MM.1S (cell line): ENCODE measurements around the gene SOX13.

Experiments
- DNase-seq: peaks from one replicate; pipeline ENCODE4 v3.0.0-alpha.2; 2015
- H2AFZ ChIP-seq: fragments of 300-600 bp; sonication (generic); 2 replicates; pipeline ENCODE4 v1.6.0; 2016; ENCODE audit warnings: antibody characterized with exemption, low read length
- H3F3A ChIP-seq: fragments of 300-600 bp; sonication (generic); 2 replicates; pipeline ENCODE4 v1.6.1; 2016; ENCODE audit warnings: mild to moderate bottlenecking, antibody characterized with exemption, low read length, moderate library complexity, mixed read lengths; ENCODE audit not compliant: insufficient read depth
- H3K27ac ChIP-seq: fragments of 300-600 bp; sonication (generic); 2 replicates; pipeline ENCODE4 v1.5.1; 2016; ENCODE audit warnings: mild to moderate bottlenecking, low read length
- H3K27me3 ChIP-seq: fragments of 300-600 bp; sonication (generic); replicated peaks from 2 replicates; pipeline ENCODE4 v1.6.0; 2016; ENCODE audit warnings: low read length; ENCODE audit not compliant: insufficient read depth
- H3K36me3 ChIP-seq: fragments of 300-600 bp; sonication (generic); replicated peaks from 2 replicates; pipeline ENCODE4 v1.6.1; 2016; ENCODE audit warnings: mild to moderate bottlenecking, low read length, mixed read lengths; ENCODE audit not compliant: insufficient read depth
- H3K4me1 ChIP-seq: fragments of 300-600 bp; sonication (generic); 2 replicates; pipeline ENCODE4 v1.6.1; 2016; ENCODE audit warnings: low read length, mixed read lengths
- H3K4me2 ChIP-seq: fragments of 300-600 bp; sonication (generic); 2 replicates; pipeline ENCODE4 v1.6.0; 2016; ENCODE audit warnings: low read depth, low read length
- H3K4me3 ChIP-seq: fragments of 300-600 bp; sonication (generic); 2 replicates; pipeline ENCODE4 v1.5.1; 2016; ENCODE audit warnings: low read length, mixed read lengths
- H3K79me2 ChIP-seq: fragments of 300-600 bp; sonication (generic); 2 replicates; pipeline ENCODE4 v1.6.1; 2016; ENCODE audit warnings: mixed run types, low read length, mixed read lengths
- H3K9ac ChIP-seq: fragments of 300-600 bp; sonication (generic); 2 replicates; pipeline ENCODE4 v1.6.1; 2016; ENCODE audit warnings: low read length, mixed read lengths
- H3K9me2 ChIP-seq: fragments of 300-600 bp; sonication (generic); replicated peaks from 2 replicates; pipeline ENCODE4 v1.6.1; 2016; ENCODE audit warnings: mild to moderate bottlenecking, low read length, mixed read lengths; ENCODE audit not compliant: insufficient read depth
- H3K9me3 ChIP-seq: fragments of 300-600 bp; sonication (generic); replicated peaks from 2 replicates; pipeline ENCODE4 v1.6.1; 2016; ENCODE audit warnings: mild to moderate bottlenecking, low read length, mixed read lengths; ENCODE audit not compliant: insufficient read depth
- H4K20me1 ChIP-seq: fragments of 300-600 bp; sonication (generic); 2 replicates; pipeline ENCODE4 v1.6.1; 2016; ENCODE audit warnings: mild to moderate bottlenecking, low read length, moderate library complexity, mixed read lengths; ENCODE audit not compliant: insufficient read depth
- CTCF ChIP-seq: fragments of 300-600 bp; sonication (generic); IDR thresholded peaks from 2 replicates; pipeline ENCODE4 v1.5.1; 2016; ENCODE audit warnings: antibody characterized with exemption, low read length, mixed read lengths
- EZH2 ChIP-seq: fragments of 300-600 bp; sonication (generic); optimal IDR thresholded peaks from 2 replicates; pipeline ENCODE3; 2017; ENCODE audit warnings: low read depth, mild to moderate bottlenecking, antibody characterized with exemption, low read length, mixed read lengths
- EZH2phosphoT487 ChIP-seq: fragments of 300-600 bp; sonication (generic); IDR thresholded peaks from 2 replicates; pipeline ENCODE4 v1.6.1; 2018; ENCODE audit warnings: antibody characterized with exemption, low read length

Gene SOX13

DNA sequence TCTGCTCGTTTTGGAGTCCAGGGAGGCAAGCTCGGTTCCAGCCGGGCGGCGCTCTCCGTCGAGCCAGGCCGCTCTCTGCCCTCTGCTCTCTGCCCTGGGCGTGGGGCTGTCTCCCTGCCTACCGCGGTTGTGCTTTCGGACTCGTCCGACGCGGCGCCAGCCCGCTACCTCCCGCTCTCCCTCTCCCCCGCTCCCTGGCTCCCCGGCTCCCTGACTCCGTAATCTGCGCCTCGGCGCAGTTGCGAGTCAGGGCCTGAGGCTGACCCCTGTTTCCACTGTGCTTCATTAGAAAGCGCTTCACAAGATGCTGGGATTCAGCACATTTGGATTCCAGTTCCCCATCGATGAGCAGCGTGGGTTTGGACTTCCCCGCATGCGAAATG is 2.2 kb downstream of the SOX13 start:
- H3K79me2 ChIP-seq: no peaks in the 10 kb centered on the region
- no peak for TF ChIP-seq CTCF
- TF ChIP-seq EZH2: no peak
- no peak for TF ChIP-seq EZH2phosphoT487
- H3K27me3 ChIP-seq: peaks cover 17% of the 10 kb centered on the region
- no peak overlapping the region for H3K27ac ChIP-seq
- H3K9ac ChIP-seq: no peak overlapping the region
- H3F3A ChIP-seq: no peaks in the 10 kb centered on the region
- no peak for DNase-seq
- no peak overlapping the region for H3K4me3 ChIP-seq
- no peak overlapping the region for H3K4me2 ChIP-seq
- no peak overlapping the region for H2AFZ ChIP-seq
- H3K36me3 ChIP-seq: no peaks in the 10 kb centered on the region
- no peaks in the 10 kb centered on the region for H4K20me1 ChIP-seq
- H3K4me1 ChIP-seq: peaks cover 4% of the 10 kb centered on the region; the same call in 1 of the 2 replicates
- no peaks in the 10 kb centered on the region for H3K9me3 ChIP-seq
- no peaks in the 10 kb centered on the region for H3K9me2 ChIP-seq

DNA sequence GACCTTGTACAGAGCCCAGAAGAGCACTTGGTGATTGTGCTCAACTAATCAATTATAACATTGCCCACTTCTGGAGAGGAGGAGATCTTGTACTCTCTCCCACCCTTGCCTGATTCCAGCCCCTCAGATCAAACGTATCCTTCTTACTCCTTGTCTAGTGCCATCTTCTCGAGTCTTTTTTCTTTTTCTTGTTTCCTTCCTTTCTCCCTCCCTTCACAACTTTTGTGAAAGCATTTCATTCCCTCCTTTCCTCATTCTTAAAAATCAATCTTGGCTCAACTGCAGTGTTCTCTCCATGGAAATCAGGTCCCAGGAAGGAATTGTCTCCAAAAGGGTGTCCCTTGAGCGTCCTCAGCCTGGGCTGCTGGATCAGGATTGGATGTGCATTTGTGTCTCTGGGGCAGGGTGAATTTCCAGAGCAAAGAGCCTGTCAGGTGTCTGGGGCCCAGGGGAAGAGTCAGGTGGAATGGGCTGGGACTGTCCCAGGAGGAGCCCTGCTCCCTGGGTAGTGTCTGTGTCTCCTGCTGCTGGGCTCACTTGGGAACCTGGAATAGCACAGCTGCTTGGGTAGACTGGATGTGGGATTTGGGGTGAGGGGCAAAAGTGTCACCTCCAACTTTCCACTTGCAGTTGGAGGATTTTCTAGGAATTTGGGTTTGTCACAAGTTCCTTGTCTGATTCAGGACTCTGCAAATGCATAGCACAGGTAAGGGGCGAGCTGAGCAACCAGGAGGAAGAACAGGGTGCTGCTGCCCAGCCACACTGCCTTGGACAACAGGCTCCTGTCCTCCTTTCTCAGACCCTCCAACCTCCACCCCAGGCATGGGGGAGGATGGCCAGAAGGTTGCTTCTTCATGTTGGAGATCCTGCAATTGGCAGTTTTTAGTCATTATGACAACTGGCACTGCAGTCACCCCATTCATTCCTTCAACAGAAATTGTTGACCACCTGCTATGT is 3.3 kb downstream of the SOX13 start:
- Histone ChIP-seq H4K20me1 (no peaks in the 10 kb centered on the region), H3K27ac (no peak overlapping the region), H3F3A (no peaks in the 10 kb centered on the region), H3K4me1 (peaks cover 4% of the 10 kb centered on the region; the same call in 1 of the 2 replicates), H3K9me3 (no peaks in the 10 kb centered on the region), H3K9me2 (no peaks in the 10 kb centered on the region), H3K4me2 (no peak overlapping the region), H3K79me2 (no peaks in the 10 kb centered on the region), H3K36me3 (no peaks in the 10 kb centered on the region), H3K9ac (no peak overlapping the region), H3K27me3 (peaks cover 17% of the 10 kb centered on the region), H3K4me3 (no peak overlapping the region), H2AFZ (no peak overlapping the region)
- TF ChIP-seq EZH2phosphoT487: no peak
- no peak for TF ChIP-seq CTCF
- no peak for TF ChIP-seq EZH2
- DNase-seq: no peak

DNA sequence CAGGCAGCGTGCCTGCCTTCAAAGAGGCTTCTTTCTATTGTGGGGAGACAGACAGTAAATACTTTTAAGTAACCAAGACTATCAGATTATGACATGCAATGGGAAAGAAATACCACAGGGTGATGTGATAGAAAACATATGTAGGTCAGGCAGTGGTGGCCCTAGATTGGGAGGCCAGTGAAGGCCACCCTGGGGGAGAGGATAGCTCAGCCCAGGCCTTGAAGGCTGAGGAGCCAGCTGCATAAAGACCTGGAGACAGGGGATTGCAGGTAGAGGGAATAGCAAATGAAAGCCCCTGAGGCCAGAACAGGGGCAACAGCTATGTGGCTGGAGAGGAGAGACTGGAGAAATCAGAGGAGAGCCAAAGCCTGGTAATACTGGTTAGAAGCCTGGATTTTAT is 4.0 kb downstream of the SOX13 start:
- H3K9ac ChIP-seq: no peak overlapping the region
- no peaks in the 10 kb centered on the region for H3K79me2 ChIP-seq
- no peaks in the 10 kb centered on the region for H3K36me3 ChIP-seq
- no peaks in the 10 kb centered on the region for H3F3A ChIP-seq
- no peak for DNase-seq
- H3K9me2 ChIP-seq: no peaks in the 10 kb centered on the region
- no peak overlapping the region for H3K4me2 ChIP-seq
- no peaks in the 10 kb centered on the region for H3K9me3 ChIP-seq
- no peak for TF ChIP-seq EZH2phosphoT487
- TF ChIP-seq EZH2: no peak
- no peak for TF ChIP-seq CTCF
- H3K4me1 ChIP-seq: peaks cover 4% of the 10 kb centered on the region; the same call in 1 of the 2 replicates
- H4K20me1 ChIP-seq: no peaks in the 10 kb centered on the region
- no peak overlapping the region for H3K4me3 ChIP-seq
- peaks cover 17% of the 10 kb centered on the region for H3K27me3 ChIP-seq
- H2AFZ ChIP-seq: no peak overlapping the region
- no peak overlapping the region for H3K27ac ChIP-seq
